Transverse colon (tissue), 4 donors: ENCODE data around the gene PRTFDC1.

Experiments used
- CTCF ChIP-seq, 5 experiments: fragments of 200-600 bp in 3 of 5; fragments of 450-650 bp in 2 of 5; sonication (generic) in 3 of 5; IDR thresholded peaks; 1 replicate in 2 of 5; 2 replicates in 3 of 5; pipeline ENCODE4 v1.5.1; 2016 to 2017; ENCODE audit warnings: antibody characterized with exemption in 5 of 5, inconsistent platforms in 3 of 5, mild to moderate bottlenecking in 2 of 5, moderate library complexity in 1 of 5
- EP300 ChIP-seq: sonication (generic); formaldehyde crosslinking; IDR thresholded peaks from one replicate; pipeline ENCODE4 v1.6.1; 2017; ENCODE audit warnings: antibody characterized with exemption, low read depth
- POLR2A ChIP-seq: fragments of 450-650 bp; IDR thresholded peaks from one replicate; pipeline ENCODE4 v1.6.1; 2016; ENCODE audit warnings: antibody characterized with exemption, mild to moderate bottlenecking, moderate library complexity
- POLR2AphosphoS5 ChIP-seq, 3 donors: sonication (generic); formaldehyde crosslinking; IDR thresholded peaks; one replicate each; pipeline ENCODE4 v1.6.1; 2016; ENCODE audit warnings: antibody characterized with exemption in 3 of 3

DNA sequence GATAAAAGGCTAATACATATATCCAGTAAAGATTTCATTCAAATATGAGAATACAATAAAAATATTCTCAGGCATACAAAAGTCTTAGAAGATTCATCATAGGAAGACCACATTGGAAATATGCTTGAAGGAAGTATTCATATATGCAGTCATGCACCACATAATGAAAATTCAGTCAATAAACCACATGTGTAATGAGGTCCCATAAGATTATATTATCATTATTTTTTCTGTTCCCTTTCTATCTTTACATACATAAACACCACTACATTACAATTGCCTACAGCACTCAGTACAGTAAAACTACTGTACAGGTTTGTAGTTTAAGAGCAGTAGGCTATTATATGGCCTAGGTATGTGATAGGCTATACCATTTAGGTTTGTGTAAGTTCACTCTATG, 111.6 kb downstream of the PRTFDC1 start:
- TF ChIP-seq CTCF (IDR thresholded peaks at IDR 0.05) (no peak), POLR2AphosphoS5 (IDR thresholded peaks at IDR 0.05) (no peak), EP300 (no peak), POLR2A (no peak)
